Caki2 (cell line): ENCODE data around the gene CYFIP2. TPM values are rescaled to one million over a fixed set of nuclear protein-coding genes. Genes with fewer than 3 reads are reported as not detected.
"Not testable (repeated sequence)": the region's sequence is repeated elsewhere in the genome, so short reads cannot be mapped to it uniquely, and the experiment has no call there.

Experiments used
- DNase-seq: peaks from one replicate; pipeline ENCODE4 v3.0.0-alpha.2; 2015; ENCODE audit warnings: low read depth
- in situ Hi-C: cut with HindIII; loops from 2 replicates; pipeline ENCODE4 v1.10.0; 2016; ENCODE audit warnings: low sequenced_read_pairs, low pct_unique_long_range_greater_than_20kb, mixed read lengths
- total RNA-seq: library from RNA; depleted of rRNA; stranded (reverse); fragments of >200 nt; shearing (Covaris generic); gene quantifications from 2 replicates; pipeline ENCODE4 v1.2.3, GENCODE V29; 2014; ENCODE audit warnings: low replicate concordance; rRNA removed

The CYFIP2 gene
- total RNA-seq: 25.3 and 40.4 TPM in 2 replicates

DNA sequence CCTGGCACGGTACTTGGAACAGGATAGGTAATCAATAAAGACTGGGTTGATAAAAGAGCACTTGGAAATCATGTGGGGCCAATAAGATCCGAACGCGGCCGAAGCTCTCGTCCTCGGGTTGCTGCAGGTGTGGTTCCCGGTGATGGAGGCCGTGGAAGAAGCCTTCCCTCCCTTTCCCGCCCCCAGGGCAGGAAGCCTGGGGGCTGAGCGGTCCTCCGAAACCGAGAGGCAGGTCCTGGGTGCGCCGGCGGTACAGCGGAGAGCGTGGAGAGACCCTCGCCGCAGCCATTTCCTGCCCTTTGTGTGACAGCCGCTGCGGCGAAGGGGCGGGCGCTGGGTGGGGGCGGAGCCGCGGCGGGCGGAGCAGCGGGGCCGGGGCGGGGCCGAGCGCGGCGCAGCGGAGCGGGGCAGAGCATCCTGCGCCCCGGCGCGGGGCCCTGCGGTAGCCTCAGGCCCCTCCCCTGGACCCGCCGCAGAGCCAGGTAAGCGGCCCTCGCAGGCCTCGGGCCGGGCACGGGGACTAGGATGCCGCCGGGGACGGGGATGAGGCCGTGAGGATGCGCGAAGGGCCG, at the start of gene CYFIP2:
CYFIP2 (plus strand) TSS at position 410 of the 572 bp plus-strand sequence. CDS start 19,239 bp downstream, outside the sequence.
- in situ Hi-C loops: no loop called here
- DNase-seq: peak; percentile 47

DNA sequence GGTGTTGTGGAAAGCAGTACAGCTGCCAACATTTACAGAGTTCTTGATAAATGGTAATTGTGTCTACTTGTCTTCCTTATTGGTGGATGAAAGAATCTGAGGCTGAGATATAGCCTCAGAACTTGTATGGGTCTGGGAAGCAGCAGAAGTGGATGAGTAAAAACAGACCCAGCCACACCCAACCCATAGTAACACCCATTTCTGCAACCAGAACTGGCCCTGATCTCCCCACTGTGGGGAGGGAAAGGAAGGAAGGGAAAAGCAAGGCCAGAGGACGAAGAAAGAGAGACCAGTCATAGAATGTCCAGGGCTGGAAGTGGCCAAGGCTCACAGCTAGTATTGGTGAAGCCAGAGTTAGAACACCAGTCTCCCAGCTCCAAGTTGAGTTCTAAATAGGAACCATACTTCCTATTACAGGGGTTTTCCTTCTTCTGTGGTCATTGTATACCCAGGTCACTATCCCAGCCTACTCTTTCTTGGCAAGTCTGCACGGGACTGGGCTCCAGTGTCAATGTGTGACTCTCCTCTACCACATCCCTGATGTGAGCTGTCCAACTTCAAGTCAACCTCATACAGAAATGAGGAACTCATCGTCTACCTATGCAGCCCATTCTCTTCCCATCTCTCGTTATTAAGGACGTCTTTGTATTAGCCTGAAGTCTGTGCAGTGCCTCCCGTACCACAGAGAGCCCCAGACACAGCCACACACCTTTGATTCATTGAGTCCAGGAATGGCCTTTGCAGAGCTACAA, 49.4 kb upstream of the CYFIP2 start:
- no peak for DNase-seq
- in situ Hi-C loops: no loop called here

DNA sequence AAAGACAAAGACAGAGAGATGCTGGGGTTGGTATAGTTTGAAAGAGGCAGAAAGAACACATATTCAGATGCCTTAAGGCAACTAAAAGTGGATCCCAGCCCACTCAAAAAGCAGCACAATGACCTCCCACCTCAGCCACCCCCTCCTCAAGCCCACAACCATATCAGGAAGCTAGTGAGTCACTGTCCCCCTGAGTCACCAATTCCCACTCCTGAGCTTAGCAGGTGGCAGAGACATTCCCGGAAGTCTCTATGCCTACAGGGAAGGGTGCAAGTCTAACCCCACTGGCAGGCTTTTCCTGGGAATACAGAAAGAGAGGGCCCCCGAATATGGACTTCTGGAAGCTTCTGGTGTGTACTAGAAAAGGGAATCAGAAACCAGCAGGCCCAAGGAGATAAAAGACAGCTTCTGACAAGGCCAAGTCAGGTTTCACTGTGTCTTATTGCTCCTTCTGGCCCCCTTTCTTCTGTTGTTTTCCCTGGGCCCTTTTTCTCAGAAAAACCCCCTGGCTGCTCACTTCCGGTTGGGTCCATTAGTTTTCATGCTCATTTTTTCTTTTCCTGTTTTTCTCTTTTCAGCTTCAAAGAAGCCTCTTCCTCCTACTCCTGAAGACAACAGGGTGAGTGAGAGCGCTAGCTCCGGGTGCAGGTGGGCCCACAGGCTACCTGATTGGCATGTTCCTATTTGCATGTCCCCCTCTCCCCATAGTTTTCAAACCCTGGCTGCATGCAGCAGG, 48.5 kb upstream of the CYFIP2 start:
- DNase-seq: no peak
- in situ Hi-C loops: no loop called here

DNA sequence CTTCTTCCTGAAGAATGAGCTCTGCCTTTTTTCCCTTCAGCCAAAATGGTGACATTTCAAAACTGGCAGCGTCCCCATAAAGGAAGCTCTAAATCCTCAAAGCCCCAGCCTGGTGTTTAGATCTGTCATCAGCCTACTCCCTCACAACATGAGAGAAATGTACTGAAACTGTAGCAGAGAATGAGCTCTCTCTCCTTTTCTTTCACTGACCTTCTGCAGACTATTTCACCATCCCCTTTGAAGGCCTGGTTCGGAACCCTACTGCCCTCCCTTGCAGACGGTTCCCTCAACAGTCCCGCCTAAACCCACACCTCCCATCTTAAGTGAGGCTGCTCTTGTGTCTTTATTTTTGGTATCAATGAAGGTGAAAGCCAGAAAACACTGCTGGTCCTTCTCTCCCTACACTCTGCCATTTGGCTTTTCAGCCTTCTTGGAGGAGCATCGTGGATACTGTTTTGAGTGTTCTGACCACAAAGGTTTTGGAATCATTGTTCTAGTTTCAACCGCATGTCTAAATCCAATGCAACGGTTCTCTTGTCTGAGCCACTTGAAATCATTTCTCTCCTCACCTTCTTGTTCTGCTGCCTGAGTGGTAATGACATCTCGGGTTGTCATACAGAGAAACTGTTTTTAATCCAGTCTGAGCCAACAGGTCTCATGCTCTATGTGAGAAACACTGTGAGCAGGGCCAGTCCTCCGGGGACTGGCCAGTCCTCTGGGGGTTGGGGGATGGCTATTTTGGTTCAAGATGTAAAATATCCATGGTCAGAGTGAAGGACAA, 46.2 kb upstream of the CYFIP2 start:
- DNase-seq: no peak
- in situ Hi-C loops: no loop called here

DNA sequence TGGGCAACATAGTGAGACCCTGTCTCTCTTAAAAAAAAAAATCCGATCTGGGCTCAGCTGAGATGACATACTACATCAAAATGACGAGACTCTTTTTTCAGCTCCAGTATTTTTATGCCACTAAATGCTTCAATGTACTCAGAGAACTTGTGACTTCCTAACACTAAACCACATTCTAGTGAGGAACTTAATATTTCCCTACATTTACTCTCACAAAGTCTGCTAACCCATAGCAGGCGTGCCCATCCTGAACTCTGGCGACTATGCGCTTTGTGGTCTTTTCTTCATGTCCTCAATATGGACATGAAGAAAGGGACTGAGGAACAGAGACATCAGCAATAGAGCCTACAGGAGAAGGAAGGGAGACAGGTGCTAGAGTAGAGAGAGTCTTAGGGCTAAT, 44.0 kb upstream of the CYFIP2 start:
- in situ Hi-C loops: no loop called here
- no peak for DNase-seq

DNA sequence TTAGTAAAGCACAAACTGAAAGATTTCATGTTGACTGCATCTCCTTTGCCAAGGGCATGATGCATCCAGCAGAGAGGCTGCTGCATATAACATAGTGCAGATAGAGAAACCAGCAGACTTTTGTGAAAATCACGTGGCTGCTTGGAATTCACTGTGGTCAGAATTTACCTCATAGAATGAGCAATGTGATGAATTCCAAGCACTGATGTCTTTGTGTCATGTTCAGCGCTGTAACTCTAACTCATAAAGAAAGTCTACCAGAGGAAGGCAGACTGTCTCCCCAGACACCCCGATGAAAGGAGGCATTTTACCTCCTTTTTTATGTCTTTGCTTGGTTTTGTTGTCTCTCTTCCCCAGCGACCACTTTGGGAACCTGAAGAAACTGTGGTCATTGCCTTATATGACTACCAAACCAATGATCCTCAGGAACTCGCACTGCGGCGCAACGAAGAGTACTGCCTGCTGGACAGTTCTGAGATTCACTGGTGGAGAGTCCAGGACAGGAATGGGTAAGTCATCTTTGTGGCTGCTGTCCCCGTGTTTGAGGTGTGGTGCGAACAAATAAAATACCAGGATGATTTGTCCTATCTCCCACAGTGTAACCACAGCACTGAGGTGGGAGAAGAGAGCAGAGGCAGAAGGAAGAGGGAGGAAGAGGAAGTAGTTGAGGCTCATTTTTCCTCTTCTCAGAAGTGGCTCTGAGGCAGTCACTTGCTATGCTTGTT, 43.3 kb upstream of the CYFIP2 start:
- no peak for DNase-seq
- in situ Hi-C loops: no loop called here

DNA sequence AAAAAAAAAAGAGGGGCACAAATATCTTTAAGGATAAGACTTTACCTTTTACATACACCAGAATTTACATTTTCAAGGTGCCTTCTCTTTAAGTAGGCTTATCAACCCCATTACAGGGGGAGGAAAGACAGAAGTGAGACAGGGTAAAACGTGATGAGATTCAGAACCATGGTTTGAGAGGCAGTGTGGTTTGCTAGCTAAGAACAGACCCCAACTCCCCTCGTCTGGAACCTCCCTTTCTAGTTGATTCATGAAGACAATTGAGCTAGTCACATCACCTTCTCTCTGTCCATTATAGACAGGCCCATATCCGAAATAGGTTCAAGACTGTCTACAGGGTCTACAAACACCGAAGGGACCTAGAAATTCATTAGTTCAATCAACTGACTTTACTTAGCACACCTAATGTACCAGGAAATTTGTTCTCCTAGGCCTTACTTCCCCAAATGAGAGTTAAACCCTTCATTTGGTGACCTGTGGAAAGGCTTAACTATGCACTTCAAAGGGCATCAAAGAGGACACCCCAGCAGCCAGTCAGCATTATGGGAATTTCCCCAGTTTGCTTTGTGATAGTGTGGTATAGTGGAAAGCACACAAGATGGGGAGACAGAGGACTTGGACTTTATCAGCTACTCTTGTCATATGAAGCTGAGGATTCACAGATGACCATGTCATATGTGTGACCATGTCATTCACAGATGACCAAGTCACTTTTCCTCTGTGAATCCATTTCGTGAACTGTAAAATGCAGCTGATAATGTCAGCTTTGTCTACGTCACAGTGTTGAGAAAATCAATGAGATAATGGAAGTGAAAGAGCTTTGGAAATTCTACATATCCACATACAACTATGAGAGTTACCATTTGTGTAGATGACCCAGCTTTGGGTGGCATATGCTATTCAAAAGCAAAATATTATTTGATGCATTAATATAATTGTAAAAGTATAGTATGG, 40.2 kb upstream of the CYFIP2 start:
- in situ Hi-C loops: no loop called here

DNA sequence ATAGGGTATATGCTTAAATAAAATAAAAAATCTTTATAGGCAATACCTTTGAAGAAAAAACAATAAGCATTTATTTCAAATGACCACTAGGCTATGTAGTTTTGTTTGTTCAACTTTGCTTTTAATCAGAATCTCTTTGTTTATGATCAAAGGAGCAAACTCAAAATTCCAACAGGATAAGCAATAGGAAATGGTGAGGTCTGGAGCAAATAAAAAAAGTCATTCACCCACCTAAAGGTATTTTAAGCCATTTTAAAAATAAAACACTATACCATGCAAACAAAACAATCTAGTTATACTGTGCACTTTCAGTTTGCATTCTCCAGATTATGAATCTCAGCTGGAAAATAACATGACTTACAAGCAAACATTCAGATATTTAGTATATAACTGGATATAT, 35.3 kb upstream of the CYFIP2 start:
- DNase-seq: no peak
- in situ Hi-C loops: no loop called here

More for the DNA sequence above, 40.2 kb upstream of the CYFIP2 start:
- DNase-seq: no peak

DNA sequence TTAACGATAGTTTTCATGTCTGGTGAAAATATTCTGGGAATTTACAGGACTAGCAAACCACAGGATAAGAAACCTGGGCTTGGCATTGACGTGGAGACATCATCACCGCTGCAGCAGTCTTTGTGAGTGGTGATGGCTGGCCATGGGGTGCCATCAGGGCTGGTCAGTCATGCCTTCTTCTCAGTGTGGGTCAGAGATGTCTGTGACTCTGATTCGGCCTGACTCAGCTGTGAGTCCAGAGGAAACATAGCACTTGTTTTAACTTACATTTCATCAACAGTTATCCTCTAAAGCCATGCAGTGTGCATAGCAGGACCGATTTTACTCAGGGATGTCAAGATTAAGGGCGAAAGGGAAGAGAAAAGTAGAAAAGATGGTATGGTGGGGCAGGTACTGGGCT, 33.2 kb upstream of the CYFIP2 start:
- no peak for DNase-seq
- in situ Hi-C loops: no loop called here

DNA sequence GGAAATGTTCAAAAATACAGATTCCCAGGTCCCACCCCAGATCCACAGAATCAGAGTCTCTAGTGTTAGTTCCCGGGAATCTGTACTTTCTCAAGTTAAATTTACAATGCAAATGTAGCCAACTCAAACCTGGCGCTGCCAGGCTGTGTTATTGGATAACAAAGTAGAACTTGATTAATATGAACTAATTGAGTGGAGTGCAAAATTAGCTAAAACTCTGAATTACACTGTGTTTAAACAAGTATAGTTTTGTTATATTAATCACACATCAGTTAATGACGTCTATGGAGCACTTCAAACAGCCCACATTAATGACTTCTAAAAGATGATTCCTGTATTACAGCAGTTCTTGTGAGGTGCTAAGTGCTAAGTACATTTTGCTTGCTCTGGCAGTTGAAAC, 32.4 kb upstream of the CYFIP2 start:
- in situ Hi-C loops: no loop called here
- no peak for DNase-seq

DNA sequence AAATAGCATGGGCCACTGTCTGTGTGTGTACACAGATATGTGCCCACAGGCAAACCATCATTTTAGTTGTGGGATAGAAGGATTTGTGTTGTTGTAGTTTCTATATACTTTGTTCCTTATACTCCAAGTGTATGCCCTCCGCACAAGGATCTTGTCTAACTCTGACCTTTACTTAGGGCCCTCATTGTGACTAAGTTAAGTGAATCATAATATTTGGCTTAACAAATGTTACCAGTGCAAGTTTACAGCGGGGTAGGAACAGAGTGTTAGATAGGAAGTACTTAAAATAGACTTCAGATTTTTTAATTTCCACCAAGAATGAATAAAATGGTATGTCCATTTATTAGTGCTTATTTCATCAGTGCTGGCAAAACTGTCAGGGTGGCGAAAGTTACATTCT, 29.5 kb upstream of the CYFIP2 start:
- no peak for DNase-seq
- in situ Hi-C loops: no loop called here

DNA sequence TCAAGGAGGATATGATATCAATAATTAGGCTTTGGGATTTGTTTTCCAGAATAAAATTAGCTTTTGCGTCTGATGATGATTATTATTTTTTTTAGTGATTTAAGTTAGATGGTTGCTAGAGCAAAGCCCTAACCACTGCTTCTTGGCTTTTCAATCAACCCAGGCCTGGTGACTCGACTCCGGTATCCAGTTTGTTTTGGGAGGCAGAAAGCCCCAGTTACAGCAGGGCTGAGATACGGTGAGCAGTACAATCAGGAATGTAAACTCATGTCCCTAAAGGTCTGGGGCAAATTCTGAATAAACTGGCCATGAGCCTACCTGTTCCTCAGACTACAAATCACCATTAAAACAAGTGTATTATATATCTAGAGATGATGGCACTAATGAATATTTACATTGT, 24.4 kb upstream of the CYFIP2 start:
- in situ Hi-C loops: no loop called here
- DNase-seq: no peak

DNA sequence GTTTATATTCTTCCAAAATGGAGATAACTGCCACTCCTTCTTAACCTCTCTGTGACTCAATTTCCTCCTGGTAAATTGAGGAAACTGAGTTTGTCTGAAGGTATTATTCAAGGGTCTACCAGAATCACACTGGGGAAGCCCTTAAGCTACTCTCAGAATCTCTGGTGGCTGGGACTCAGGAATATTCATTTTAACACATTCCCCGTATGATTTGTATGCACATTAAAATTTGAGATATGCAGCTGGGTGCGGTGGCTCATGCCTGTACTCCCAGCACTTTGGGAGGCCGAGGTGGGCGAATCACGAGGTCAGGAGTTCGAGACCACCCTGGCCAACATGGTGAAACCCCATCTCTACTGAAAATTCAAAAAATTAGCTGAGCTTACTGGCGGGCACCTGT, 21.2 kb upstream of the CYFIP2 start:
- DNase-seq, in situ Hi-C loops: not testable (repeated sequence)

DNA sequence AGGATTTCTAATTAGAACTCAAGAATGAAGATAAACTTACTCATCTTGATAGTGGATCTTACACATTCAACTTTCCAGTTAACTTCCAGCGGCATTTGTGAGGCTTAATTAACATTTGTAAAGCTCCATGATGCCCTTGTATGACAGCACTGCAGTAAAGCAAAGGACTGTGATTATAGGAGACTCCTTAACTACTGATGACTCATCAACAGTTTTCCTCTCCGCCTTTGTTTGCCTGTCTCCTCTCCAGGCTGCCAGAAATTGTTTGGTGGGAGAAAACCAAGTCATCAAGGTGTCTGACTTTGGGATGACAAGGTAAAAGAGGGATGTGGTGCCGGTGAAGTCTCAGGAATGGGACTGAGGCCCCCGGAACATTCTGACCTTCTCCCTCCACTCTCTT, 20.4 kb upstream of the CYFIP2 start:
- DNase-seq: no peak
- in situ Hi-C loops: no loop called here

DNA sequence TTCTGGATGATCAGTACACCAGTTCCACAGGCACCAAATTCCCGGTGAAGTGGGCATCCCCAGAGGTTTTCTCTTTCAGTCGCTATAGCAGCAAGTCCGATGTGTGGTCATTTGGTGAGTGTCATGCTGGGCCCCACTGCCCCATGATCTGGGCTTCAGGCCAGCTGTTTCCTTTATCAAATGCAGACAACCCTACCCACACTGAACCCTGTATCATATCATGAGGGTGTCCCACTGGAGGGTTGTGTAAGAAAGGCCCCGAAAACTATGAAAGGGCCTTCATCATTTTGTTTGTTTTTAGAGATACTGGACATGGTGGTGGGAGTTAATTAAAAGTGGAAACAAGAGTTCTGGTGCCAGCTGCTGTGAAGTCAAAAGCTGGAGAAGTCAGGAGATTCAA, 20.0 kb upstream of the CYFIP2 start:
- DNase-seq: no peak
- in situ Hi-C loops: no loop called here

DNA sequence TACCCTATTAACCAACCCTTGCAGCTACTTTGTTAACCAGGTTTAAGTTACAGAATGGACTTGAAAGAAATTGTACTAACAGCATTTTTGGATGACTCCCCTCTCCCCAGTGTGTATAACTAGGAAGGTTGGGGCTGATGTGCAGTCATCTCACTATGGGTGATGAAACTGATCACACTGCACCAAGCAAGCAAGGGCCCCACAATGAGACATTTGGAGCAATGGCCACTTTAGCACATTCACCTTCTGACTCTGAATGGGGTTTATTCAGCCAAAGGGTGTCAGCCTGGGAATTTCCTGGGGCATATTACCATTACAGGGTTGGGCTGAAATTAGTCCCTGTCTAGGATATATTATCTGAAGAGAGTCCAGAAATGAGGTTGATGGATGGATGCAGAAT, 18.7 kb upstream of the CYFIP2 start:
- in situ Hi-C loops: no loop called here
- no peak for DNase-seq

DNA sequence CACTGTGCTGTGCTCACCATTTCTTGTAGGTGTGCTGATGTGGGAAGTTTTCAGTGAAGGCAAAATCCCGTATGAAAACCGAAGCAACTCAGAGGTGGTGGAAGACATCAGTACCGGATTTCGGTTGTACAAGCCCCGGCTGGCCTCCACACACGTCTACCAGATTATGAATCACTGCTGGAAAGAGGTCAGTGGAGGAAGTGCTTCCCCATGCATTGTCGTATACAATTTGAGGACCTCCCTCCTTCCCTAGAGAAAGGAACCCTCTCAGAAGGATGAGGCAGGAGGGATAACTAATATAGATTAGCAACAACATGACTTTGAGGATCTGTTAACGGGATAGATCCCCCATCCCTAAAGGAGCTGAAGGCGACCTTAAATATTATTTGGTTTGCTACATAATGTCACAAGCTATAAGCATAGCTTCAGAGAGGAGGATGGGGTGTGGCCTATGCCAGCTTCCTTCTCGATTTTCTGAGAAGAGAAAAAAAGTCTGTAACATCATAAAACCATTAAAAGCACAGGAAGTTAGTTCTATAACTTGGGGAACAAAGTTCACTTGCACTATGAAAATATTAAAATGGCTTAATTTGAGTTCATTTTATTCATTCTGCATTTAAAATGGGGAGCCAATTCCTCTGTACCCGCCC, 17.0 kb upstream of the CYFIP2 start:
- DNase-seq: no peak
- in situ Hi-C loops: no loop called here
